H9 (cell line): ENCODE measurements around the gene BHLHE23. TPM values are rescaled to one million over a fixed set of nuclear protein-coding genes. Genes with fewer than 3 reads are reported as not detected.

Experiments
- DNase-seq: peaks from one replicate; pipeline ENCODE4 v3.0.0-alpha.2; 2017
- H2AFZ ChIP-seq: one replicate; pipeline ENCODE4 v1.6.1; 2013; ENCODE audit warnings: mild to moderate bottlenecking, low read length, control low read depth, moderate library complexity
- H2AK5ac ChIP-seq: 2 replicates; pipeline ENCODE4 v1.6.1; 2013; ENCODE audit warnings: low read length, control low read depth, mixed read lengths; ENCODE audit not compliant: insufficient read length
- H2BK120ac ChIP-seq: one replicate; pipeline ENCODE4 v1.6.1; 2013; ENCODE audit warnings: low read depth, mild to moderate bottlenecking, low read length, control low read depth, inconsistent platforms; ENCODE audit not compliant: poor library complexity, severe bottlenecking
- H2BK12ac ChIP-seq: 2 replicates; pipeline ENCODE4 v1.6.1; 2013; ENCODE audit warnings: low read length, control low read depth, mixed read lengths, low read depth; ENCODE audit not compliant: insufficient read length
- H2BK15ac ChIP-seq: 2 replicates; pipeline ENCODE4 v1.6.1; 2013; ENCODE audit warnings: low read depth, low read length, control low read depth
- H2BK20ac ChIP-seq: one replicate; pipeline ENCODE4 v1.6.1; 2013; ENCODE audit warnings: low read depth, mild to moderate bottlenecking, low read length, control low read depth, inconsistent platforms; ENCODE audit not compliant: poor library complexity, severe bottlenecking
- H2BK5ac ChIP-seq: 2 replicates; pipeline ENCODE4 v1.6.1; 2013; ENCODE audit warnings: low read length, control low read depth, mixed read lengths; ENCODE audit not compliant: insufficient read length
- H3K14ac ChIP-seq: 2 replicates; pipeline ENCODE4 v1.6.1; 2013; ENCODE audit warnings: low read length, control low read depth; ENCODE audit not compliant: insufficient read depth
- H3K18ac ChIP-seq: 2 replicates; pipeline ENCODE4 v1.6.1; 2013; ENCODE audit warnings: low read depth, mild to moderate bottlenecking, mixed read lengths, low read length, control low read depth; ENCODE audit not compliant: insufficient read length
- H3K23ac ChIP-seq: 2 replicates; pipeline ENCODE4 v1.6.1; 2013; ENCODE audit warnings: low read length, control low read depth, mixed read lengths, low read depth; ENCODE audit not compliant: insufficient read length
- H3K23me2 ChIP-seq: 2 replicates; pipeline ENCODE4 v1.6.1; 2013; ENCODE audit warnings: low read depth, mild to moderate bottlenecking, mixed read lengths, low read length, control low read depth; ENCODE audit not compliant: insufficient read length, poor library complexity, severe bottlenecking
- H3K27ac ChIP-seq: 2 replicates; pipeline ENCODE4 v1.5.1; 2013; ENCODE audit warnings: low read length, control low read depth, mixed read lengths, low read depth; ENCODE audit not compliant: insufficient read length
- H3K27me3 ChIP-seq: 2 replicates; pipeline ENCODE4 v1.6.1; 2013; ENCODE audit warnings: low read length, control low read depth, inconsistent platforms; ENCODE audit not compliant: insufficient read depth
- H3K4ac ChIP-seq: 2 replicates; pipeline ENCODE4 v1.6.1; 2013; ENCODE audit warnings: low read depth, mild to moderate bottlenecking, control low read depth, inconsistent platforms, low read length, moderate library complexity
- H3K4me1 ChIP-seq: 2 replicates; pipeline ENCODE4 v1.6.1; 2013; ENCODE audit warnings: low read length, control low read depth, inconsistent platforms; ENCODE audit not compliant: insufficient read depth
- H3K4me2 ChIP-seq: 2 replicates; pipeline ENCODE4 v1.6.1; 2013; ENCODE audit warnings: low read length, control low read depth, mixed read lengths; ENCODE audit not compliant: insufficient read length, insufficient read depth
- H3K56ac ChIP-seq: 2 replicates; pipeline ENCODE4 v1.6.1; 2013; ENCODE audit warnings: low read depth, mild to moderate bottlenecking, mixed read lengths, low read length, control low read depth; ENCODE audit not compliant: insufficient read length
- H3K79me1 ChIP-seq: 2 replicates; pipeline ENCODE4 v1.6.1; 2013; ENCODE audit warnings: low read depth, mild to moderate bottlenecking, moderate library complexity, low read length, control low read depth, inconsistent platforms; ENCODE audit not compliant: insufficient read depth, poor library complexity, severe bottlenecking
- H3K79me2 ChIP-seq: 2 replicates; pipeline ENCODE4 v1.6.1; 2013; ENCODE audit warnings: low read length, control low read depth, inconsistent platforms; ENCODE audit not compliant: insufficient read depth
- H3K9ac ChIP-seq: 2 replicates; pipeline ENCODE4 v1.6.1; 2013; ENCODE audit warnings: low read length, control low read depth, mixed read lengths; ENCODE audit not compliant: insufficient read length; ENCODE audit errors: extremely low read depth
- H3K9me3 ChIP-seq: one replicate; pipeline ENCODE4 v1.6.1; 2013; ENCODE audit warnings: low read depth, low read length, inconsistent platforms; ENCODE audit not compliant: control insufficient read depth
- H3T11ph ChIP-seq: one replicate; pipeline ENCODE4 v1.6.1; 2013; ENCODE audit warnings: mild to moderate bottlenecking, low read length, control low read depth, inconsistent platforms
- H4K20me1 ChIP-seq: one replicate; pipeline ENCODE4 v1.6.1; 2013; ENCODE audit not compliant: control insufficient read depth, insufficient read length, insufficient read depth
- H4K5ac ChIP-seq: 2 replicates; pipeline ENCODE4 v1.6.1; 2013; ENCODE audit warnings: low read depth, mild to moderate bottlenecking, mixed read lengths, low read length, control low read depth; ENCODE audit not compliant: insufficient read length
- H4K8ac ChIP-seq: replicated peaks from 2 replicates; pipeline ENCODE4 v1.6.1; 2013; ENCODE audit warnings: low read length, control low read depth, mixed read lengths, low read depth; ENCODE audit not compliant: insufficient read length
- H4K91ac ChIP-seq: 2 replicates; pipeline ENCODE4 v1.6.1; 2013; ENCODE audit warnings: low read depth, mild to moderate bottlenecking, moderate library complexity, mixed read lengths, low read length, control low read depth; ENCODE audit not compliant: insufficient read length
- H3K27ac Mint-ChIP-seq, 3 experiments: 2 replicates in 2 of 3; 3 replicates in 1 of 3; pipeline ENCODE4 v1.8.0; 2020 to 2021; ENCODE audit warnings: mixed read lengths in 3 of 3, mild to moderate bottlenecking in 1 of 3, moderate library complexity in 1 of 3
- H3K27me3 Mint-ChIP-seq: 2 replicates; pipeline ENCODE4 v1.8.0; 2021; ENCODE audit warnings: low read depth, mild to moderate bottlenecking, moderate library complexity, mixed read lengths
- H3K36me3 Mint-ChIP-seq, 3 experiments: 2 replicates in 2 of 3; 3 replicates in 1 of 3; pipeline ENCODE4 v1.8.0; 2020 to 2021; ENCODE audit warnings: low read depth in 3 of 3, mixed read lengths in 3 of 3; ENCODE audit not compliant: insufficient read depth in 1 of 3
- H3K4me1 Mint-ChIP-seq, 2 experiments: 2 replicates each; pipeline ENCODE4 v1.8.0; 2020; ENCODE audit warnings: mixed read lengths in 2 of 2
- H3K4me3 Mint-ChIP-seq, 2 experiments: 2 replicates in 1 of 2; 3 replicates in 1 of 2; pipeline ENCODE4 v1.8.0; 2020 to 2021; ENCODE audit warnings: mild to moderate bottlenecking in 2 of 2, mixed read lengths in 2 of 2, moderate library complexity in 1 of 2
- H3K9me3 Mint-ChIP-seq, 2 experiments: 2 replicates in 1 of 2; 3 replicates in 1 of 2; pipeline ENCODE4 v1.8.0; 2020; ENCODE audit warnings: mild to moderate bottlenecking in 2 of 2, mixed read lengths in 2 of 2, moderate library complexity in 1 of 2
- total RNA-seq: library from RNA; stranded (reverse); gene quantifications from 2 replicates; pipeline ENCODE4 v1.2.1, GENCODE V29; 2021
- TF ChIP-seq, protein P1 (sequence below): fragments of 200-600 bp; sonication (generic); conservative IDR thresholded peaks from 3 replicates; pipeline ENCODE4 v1.8.0; 2021; ENCODE audit warnings: antibody characterized with exemption, mild to moderate bottlenecking

The BHLHE23 gene
- total RNA-seq, 1 experiment from 2014 or later: 0.35 TPM

DNA sequence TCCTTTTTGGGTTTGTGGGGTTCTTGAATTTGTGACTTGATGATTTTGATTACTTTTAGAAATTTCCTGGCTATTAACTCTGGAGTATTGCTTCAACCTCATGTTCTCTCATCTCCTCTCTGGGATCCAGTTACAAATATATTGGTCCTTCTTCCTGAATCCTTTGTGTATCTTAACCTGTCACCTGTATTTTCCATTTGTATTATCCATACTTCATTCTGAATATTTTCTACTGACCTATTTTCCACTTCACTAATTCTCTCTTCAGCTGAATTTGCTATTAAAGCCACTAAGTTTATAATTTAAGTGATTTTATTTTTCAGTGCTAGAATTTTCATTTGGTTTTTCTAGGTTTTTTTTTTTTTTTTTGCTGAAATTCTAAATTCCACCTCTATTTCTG is 6.4 kb upstream of the BHLHE23 start:
- no peak overlapping the region; a peak in 1 of 7 replicates for H3K27ac Mint-ChIP-seq

More for the DNA sequence above, 6.4 kb upstream of the BHLHE23 start:
- Histone ChIP-seq H2BK15ac (no peak overlapping the region), H4K5ac (no peak overlapping the region), H3K9me3 (no peaks in the 10 kb centered on the region), H3K79me2 (no peaks in the 10 kb centered on the region), H4K20me1 (no peaks in the 10 kb centered on the region), H3K23me2 (no peaks in the 10 kb centered on the region), H3K27ac (no peak overlapping the region), H2BK5ac (no peak overlapping the region), H3T11ph (no peak overlapping the region), H2BK120ac (no peak overlapping the region), H3K14ac (no peak overlapping the region), H2AFZ (no peak overlapping the region), H4K91ac (no peak overlapping the region), H3K9ac (no peak overlapping the region), H4K8ac (no peak overlapping the region), H3K23ac (no peak overlapping the region), H3K18ac (no peak overlapping the region), H3K4me2 (no peak overlapping the region), H2BK20ac (no peak overlapping the region), H3K4me1 (no peaks in the 10 kb centered on the region; the same call in 1 of the 2 replicates), H3K4ac (no peak overlapping the region), H3K56ac (no peak overlapping the region), H2AK5ac (no peak overlapping the region), H2BK12ac (no peak overlapping the region), H3K79me1 (no peaks in the 10 kb centered on the region), H3K27me3 (peaks cover 9% of the 10 kb centered on the region; the same call in 1 of the 2 replicates)
- H3K9me3 Mint-ChIP-seq: peaks cover 23 to 25% of the 10 kb centered on the region in 2 experiments
- DNase-seq: no peak
- H3K27me3 Mint-ChIP-seq: peaks cover 62% of the 10 kb centered on the region
- no peak overlapping the region for H3K4me3 Mint-ChIP-seq
- H3K4me1 Mint-ChIP-seq: peaks cover 25 to 32% of the 10 kb centered on the region in 2 experiments
- peaks cover 10 to 23% (median 13%) of the 10 kb centered on the region in 3 experiments for H3K36me3 Mint-ChIP-seq
- TF ChIP-seq, protein P1, sequence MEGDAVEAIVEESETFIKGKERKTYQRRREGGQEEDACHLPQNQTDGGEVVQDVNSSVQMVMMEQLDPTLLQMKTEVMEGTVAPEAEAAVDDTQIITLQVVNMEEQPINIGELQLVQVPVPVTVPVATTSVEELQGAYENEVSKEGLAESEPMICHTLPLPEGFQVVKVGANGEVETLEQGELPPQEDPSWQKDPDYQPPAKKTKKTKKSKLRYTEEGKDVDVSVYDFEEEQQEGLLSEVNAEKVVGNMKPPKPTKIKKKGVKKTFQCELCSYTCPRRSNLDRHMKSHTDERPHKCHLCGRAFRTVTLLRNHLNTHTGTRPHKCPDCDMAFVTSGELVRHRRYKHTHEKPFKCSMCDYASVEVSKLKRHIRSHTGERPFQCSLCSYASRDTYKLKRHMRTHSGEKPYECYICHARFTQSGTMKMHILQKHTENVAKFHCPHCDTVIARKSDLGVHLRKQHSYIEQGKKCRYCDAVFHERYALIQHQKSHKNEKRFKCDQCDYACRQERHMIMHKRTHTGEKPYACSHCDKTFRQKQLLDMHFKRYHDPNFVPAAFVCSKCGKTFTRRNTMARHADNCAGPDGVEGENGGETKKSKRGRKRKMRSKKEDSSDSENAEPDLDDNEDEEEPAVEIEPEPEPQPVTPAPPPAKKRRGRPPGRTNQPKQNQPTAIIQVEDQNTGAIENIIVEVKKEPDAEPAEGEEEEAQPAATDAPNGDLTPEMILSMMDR: no peak
